Calu3 (cell line): ENCODE data around the gene DHCR24. TPM values are rescaled to one million over a fixed set of nuclear protein-coding genes. Genes with fewer than 3 reads are reported as not detected.

Experiments
- BruUV-seq: library from RNA; stranded (reverse); fragments of 400-500 nt; replicated peaks from 2 replicates; lab custom pipeline; 2021; lab: Mats Ljungman, UMichigan
- CTCF ChIA-PET: fragments of 300-600 bp; sonication (Branson Sonifier 250); formaldehyde crosslinking; loops from one replicate; lab custom pipeline; 2022; ENCODE audit warnings: antibody characterized with exemption; lab: Charles Lee
- DNase-seq: peaks from one replicate; pipeline ENCODE4 v3.0.0; 2022
- H3K27ac Mint-ChIP-seq: one replicate; pipeline ENCODE4 v1.8.0; 2022; ENCODE audit warnings: mixed read lengths; ENCODE audit not compliant: unreplicated experiment
- H3K27me3 Mint-ChIP-seq: one replicate; pipeline ENCODE4 v1.8.0; 2022; ENCODE audit warnings: mixed read lengths; ENCODE audit not compliant: unreplicated experiment
- H3K36me3 Mint-ChIP-seq: one replicate; pipeline ENCODE4 v1.8.0; 2022; ENCODE audit warnings: mild to moderate bottlenecking, moderate library complexity, mixed read lengths; ENCODE audit not compliant: insufficient read depth, unreplicated experiment
- H3K4me1 Mint-ChIP-seq: one replicate; pipeline ENCODE4 v1.8.0; 2022; ENCODE audit warnings: mild to moderate bottlenecking, low read depth, mixed read lengths; ENCODE audit not compliant: unreplicated experiment
- H3K4me3 Mint-ChIP-seq: one replicate; pipeline ENCODE4 v1.8.0; 2022; ENCODE audit warnings: mild to moderate bottlenecking, low read depth, moderate library complexity, mixed read lengths; ENCODE audit not compliant: unreplicated experiment
- H3K9me3 Mint-ChIP-seq: one replicate; pipeline ENCODE4 v1.8.0; 2022; ENCODE audit warnings: low read depth, mixed read lengths; ENCODE audit not compliant: unreplicated experiment
- CTCF ChIP-seq: fragments of 200-600 bp; IDR thresholded peaks from one replicate; pipeline ENCODE4 v1.8.0; 2022; ENCODE audit warnings: antibody characterized with exemption; ENCODE audit not compliant: unreplicated experiment
- intact Hi-C: fragments of 100-400 bp; cut with micrococcal nuclease; formaldehyde crosslinking; loops from one replicate; pipeline ENCODE4 v1.10.0; 2022; ENCODE audit not compliant: unreplicated experiment
- total RNA-seq: library from RNA; stranded (reverse); gene quantifications from 2 replicates; pipeline ENCODE4 v1.2.3, GENCODE V29; 2022

The DHCR24 gene
- total RNA-seq, 1 experiment from 2014 or later: 469 TPM

- no peaks in the 10 kb centered on the region for H3K9me3 Mint-ChIP-seq
- no peak overlapping the region for H3K4me3 Mint-ChIP-seq
- BruUV-seq: no TSS peak
- TF ChIP-seq CTCF: no peak
- intact Hi-C loops: no loop called here
- peaks cover 12% of the 10 kb centered on the region for H3K4me1 Mint-ChIP-seq
- no peak overlapping the region for H3K27ac Mint-ChIP-seq
- H3K27me3 Mint-ChIP-seq: no peaks in the 10 kb centered on the region
- peaks cover 61% of the 10 kb centered on the region for H3K36me3 Mint-ChIP-seq
- DNase-seq: no peak
- CTCF ChIA-PET: no interaction called here
Observed at GRCh38 chr1:54874079-54874830, 12.7 kb downstream of the DHCR24 start.

GRCh38 chr1:54872036-54872331, 15.0 kb downstream of the DHCR24 start:
- CTCF ChIA-PET: no interaction called here
- TF ChIP-seq CTCF: no peak
- Mint-ChIP-seq H3K27ac (no peak overlapping the region), H3K4me3 (no peak overlapping the region), H3K27me3 (no peaks in the 10 kb centered on the region), H3K9me3 (no peaks in the 10 kb centered on the region), H3K36me3 (peaks cover 61% of the 10 kb centered on the region), H3K4me1 (peaks cover 10% of the 10 kb centered on the region)
- intact Hi-C loops: no loop called here
- no TSS peak for BruUV-seq
- DNase-seq: no peak

- TF ChIP-seq CTCF: no peak
- no peak for DNase-seq
- no peaks in the 10 kb centered on the region for H3K27me3 Mint-ChIP-seq
- H3K9me3 Mint-ChIP-seq: no peaks in the 10 kb centered on the region
- intact Hi-C loops: no loop called here
- H3K27ac Mint-ChIP-seq: no peak overlapping the region
- peaks cover 10% of the 10 kb centered on the region for H3K4me1 Mint-ChIP-seq
- CTCF ChIA-PET: no interaction called here
- no TSS peak for BruUV-seq
- peaks cover 61% of the 10 kb centered on the region for H3K36me3 Mint-ChIP-seq
- no peak overlapping the region for H3K4me3 Mint-ChIP-seq
Observed at GRCh38 chr1:54871275-54872035, 15.5 kb downstream of the DHCR24 start.

GRCh38 chr1:54870869-54871268, 16.1 kb downstream of the DHCR24 start:
- no peak for TF ChIP-seq CTCF
- no TSS peak for BruUV-seq
- intact Hi-C loops: no loop called here
- Mint-ChIP-seq H3K9me3 (no peaks in the 10 kb centered on the region), H3K4me3 (no peak overlapping the region), H3K27ac (no peak overlapping the region), H3K36me3 (peaks cover 67% of the 10 kb centered on the region), H3K4me1 (peaks cover 10% of the 10 kb centered on the region), H3K27me3 (no peaks in the 10 kb centered on the region)
- DNase-seq: no peak
- CTCF ChIA-PET: no interaction called here
